ENCODE results near the gene C12orf43.

The C12orf43 gene

GRCh38 chr12:120997448-120997847 lies 18.8 kb downstream of the C12orf43 start:
- no peak for DNase-seq

DNA sequence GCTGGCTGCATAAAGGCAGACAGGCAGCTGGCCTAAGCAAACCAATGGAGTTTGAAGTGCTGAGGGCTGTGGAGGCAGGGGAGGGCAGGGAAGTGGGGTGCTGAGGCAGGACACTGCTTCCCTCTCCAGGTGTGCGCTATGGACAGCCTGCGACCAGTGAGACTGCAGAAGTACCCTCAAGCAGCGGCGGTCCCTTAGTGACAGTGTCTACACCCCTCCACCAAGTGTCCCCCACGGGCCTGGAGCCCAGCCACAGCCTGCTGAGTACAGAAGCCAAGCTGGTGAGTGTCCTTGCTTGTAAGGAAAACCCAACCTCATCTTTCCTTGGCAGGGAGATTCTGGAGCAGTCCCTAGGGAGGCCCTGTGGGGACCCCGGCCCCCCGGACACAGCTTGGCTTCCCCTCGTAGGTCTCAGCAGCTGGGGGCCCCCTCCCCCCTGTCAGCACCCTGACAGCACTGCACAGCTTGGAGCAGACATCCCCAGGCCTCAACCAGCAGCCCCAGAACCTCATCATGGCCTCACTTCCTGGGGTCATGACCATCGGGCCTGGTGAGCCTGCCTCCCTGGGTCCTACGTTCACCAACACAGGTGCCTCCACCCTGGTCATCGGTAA lies 20.0 kb downstream of the C12orf43 start:
- DNase-seq, result no peak

GRCh38 chr12:120994589-120995337 lies 21.5 kb downstream of the C12orf43 start:
- DNase-seq, result no peak

DNA sequence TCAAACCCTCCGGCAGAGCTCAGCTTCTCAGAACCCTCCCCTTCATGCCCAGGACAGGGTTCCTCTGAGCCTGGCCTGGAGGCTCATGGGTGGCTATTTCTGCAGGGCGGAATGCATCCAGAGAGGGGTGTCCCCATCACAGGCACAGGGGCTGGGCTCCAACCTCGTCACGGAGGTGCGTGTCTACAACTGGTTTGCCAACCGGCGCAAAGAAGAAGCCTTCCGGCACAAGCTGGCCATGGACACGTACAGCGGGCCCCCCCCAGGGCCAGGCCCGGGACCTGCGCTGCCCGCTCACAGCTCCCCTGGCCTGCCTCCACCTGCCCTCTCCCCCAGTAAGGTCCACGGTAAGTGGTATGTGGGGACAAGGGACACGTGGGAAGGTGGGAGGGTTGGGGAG lies 22.2 kb downstream of the C12orf43 start:
- DNase-seq, result no peak

- DNase-seq, result no peak
These were observed 22.8 kb downstream of the C12orf43 start for GRCh38 chr12:120993496-120993895.

DNA sequence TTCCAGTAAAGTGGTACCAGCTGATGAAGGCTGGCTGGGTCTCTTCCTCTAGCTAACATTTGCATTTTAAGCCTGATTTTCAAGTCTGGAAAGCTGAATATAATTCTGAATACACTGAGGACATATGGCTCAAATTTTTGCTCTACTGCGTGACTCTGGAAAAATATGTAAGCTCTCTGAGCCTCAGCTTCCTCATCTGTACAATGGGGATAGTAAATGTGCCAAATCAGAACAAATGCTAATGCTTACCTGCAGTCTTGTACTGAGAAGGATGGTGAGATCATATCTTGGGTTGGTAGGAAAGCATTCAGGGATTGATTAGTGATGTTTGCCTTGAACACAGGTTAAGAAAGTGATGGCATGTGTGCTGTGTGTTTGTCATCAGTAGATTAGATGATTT lies 23.3 kb downstream of the C12orf43 start:
- no peak for DNase-seq

- no peak for DNase-seq
These were observed 24.3 kb downstream of the C12orf43 start for GRCh38 chr12:120991965-120992364.

DNA sequence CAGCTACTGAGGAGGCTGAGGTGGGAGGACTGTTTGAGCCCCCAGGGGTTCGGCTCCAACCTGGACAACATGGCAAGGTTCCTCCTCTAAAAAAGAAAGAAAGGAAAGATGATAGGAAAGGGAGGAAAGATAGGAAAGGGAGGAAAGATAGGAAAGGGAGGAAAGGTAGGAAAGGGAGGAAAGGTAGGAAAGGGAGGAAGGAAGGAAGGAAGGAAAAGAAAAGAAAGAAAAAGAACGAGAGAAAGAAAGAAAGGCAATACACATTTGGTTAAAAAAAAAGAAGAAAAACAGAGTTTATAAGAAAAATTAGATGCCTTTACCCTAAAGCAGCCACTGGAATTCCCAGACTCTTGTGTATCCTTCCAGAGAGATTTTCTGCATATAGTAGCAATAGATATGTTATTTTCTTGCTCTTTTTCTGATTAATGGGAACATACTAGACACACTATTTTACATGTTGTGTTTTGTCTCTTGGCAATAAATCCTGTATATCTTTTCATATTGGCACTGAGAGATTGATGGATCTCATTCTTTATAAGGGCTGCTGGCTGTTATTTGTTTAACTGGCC lies 25.7 kb downstream of the C12orf43 start:
- no peak for DNase-seq

- no peak for DNase-seq
These were observed 26.6 kb downstream of the C12orf43 start for GRCh38 chr12:120989687-120990086.

DNA sequence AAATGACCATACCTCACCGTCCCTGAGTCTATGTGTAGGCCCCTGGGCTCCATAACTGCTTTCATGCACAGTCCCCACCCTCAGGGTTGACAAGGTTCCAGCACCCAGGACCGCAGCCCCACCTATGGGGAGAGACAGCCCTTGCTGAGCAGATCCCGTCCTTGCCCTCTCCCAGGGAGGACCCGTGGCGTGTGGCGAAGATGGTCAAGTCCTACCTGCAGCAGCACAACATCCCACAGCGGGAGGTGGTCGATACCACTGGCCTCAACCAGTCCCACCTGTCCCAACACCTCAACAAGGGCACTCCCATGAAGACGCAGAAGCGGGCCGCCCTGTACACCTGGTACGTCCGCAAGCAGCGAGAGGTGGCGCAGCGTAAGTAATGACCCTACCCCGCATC lies 27.6 kb downstream of the C12orf43 start:
- DNase-seq, result no peak

GRCh38 chr12:120988234-120988633 lies 28.1 kb downstream of the C12orf43 start:
- DNase-seq, result no peak

DNA sequence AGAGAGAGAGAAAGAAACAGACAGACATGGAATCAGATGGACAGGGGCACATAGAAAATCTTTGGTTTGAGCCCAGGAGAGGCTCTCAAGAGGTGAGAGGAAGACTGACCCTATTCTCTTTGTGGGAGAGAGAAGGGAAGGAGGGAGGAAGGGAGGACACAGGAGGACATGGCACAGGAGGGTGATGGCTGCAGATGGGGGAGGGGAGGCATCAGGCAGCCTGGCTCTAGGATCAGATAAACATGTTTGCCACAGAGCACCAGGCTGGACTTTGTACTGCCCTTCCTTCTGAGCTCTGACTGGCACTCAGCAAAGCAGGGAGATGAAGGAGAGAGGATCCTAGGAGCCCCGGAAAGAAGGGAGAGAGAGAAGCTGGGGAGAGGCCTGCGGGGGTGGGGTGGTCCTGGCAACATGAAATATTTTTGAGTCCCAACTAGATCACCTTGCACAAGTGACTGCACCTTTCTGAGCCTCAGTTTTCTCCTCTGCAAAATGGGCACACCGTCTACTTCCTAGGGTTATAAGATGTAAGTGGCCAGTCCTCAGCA lies 31.9 kb downstream of the C12orf43 start:
- DNase-seq, result no peak

- DNase-seq, result no peak
These were observed 32.5 kb downstream of the C12orf43 start for GRCh38 chr12:120983759-120984158.

- DNase-seq, result no peak
These were observed 33.6 kb downstream of the C12orf43 start for GRCh38 chr12:120982659-120983058.

GRCh38 chr12:120981407-120981941 lies 34.8 kb downstream of the C12orf43 start:
- DNase-seq, result no peak

DNA sequence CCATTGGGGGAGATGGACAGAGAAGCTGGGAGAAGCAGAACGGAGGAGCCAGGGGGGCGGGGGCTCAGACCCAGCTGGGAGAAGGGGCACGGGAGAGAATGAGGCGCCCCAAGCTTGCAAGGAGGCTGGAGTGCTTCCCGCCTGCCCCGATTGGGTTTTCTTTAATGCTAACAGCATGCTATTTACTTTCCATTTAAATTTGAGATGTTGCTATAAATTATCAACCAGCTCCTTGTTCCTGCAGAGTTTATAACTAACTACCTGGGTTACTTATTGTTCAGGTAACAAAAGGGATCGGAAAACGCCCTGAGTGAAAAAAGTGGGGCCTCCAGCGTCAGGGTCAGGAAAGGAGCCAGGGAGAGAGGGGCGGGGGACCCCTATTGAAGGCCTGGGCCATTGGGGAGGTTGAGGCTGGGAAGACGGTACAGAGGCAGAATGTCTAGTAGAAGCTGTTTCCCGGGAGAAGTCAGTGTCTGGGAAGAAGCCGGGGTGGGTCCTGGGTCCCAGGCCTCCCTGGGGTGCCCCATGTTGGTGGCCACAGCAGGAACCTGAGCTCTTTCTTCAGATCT lies 35.4 kb downstream of the C12orf43 start:
- DNase-seq, result no peak

DNA sequence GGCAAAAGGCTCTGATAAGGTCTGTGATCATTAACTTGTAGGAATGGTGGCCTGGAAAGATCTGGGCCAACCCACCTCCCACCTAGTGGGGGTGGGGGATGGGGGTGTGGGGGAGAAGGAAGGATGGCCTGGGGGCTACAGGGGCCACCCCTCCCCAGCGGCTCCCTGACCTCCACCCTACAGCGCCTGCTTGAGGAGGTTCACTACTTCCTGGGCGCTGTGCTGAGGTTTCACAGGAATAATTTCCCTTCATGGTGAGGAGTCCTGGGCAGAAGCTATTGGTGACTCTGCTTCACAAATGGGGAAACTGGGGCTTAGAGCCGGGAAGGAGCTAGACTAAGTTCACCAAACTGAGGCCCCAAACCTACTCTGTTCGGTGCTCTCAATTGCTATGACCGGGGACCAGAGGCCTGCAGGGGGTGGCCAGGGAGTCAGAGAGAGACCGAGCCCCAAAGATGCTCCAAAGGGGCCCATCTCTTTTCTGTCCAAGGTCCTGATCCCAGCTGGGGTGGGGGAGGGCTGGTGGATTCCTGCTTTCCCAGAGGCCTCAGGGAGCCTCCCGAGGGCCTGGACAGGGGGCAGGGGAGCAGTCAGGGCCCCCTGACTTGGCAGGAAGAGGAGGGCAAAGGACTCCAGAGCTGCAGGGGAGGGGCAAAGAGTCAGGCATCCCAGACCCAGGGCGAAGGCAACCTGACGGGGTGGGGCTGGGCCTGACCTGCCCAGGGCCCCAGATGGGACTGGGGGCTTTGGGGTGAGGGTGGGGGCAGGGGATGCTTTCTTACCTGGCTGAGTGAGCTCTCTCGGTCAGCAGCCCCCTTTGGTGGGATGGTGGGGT lies 36.2 kb downstream of the C12orf43 start:
- no peak for DNase-seq

GRCh38 chr12:120979220-120979861 lies 36.9 kb downstream of the C12orf43 start:
- no peak for DNase-seq

DNA sequence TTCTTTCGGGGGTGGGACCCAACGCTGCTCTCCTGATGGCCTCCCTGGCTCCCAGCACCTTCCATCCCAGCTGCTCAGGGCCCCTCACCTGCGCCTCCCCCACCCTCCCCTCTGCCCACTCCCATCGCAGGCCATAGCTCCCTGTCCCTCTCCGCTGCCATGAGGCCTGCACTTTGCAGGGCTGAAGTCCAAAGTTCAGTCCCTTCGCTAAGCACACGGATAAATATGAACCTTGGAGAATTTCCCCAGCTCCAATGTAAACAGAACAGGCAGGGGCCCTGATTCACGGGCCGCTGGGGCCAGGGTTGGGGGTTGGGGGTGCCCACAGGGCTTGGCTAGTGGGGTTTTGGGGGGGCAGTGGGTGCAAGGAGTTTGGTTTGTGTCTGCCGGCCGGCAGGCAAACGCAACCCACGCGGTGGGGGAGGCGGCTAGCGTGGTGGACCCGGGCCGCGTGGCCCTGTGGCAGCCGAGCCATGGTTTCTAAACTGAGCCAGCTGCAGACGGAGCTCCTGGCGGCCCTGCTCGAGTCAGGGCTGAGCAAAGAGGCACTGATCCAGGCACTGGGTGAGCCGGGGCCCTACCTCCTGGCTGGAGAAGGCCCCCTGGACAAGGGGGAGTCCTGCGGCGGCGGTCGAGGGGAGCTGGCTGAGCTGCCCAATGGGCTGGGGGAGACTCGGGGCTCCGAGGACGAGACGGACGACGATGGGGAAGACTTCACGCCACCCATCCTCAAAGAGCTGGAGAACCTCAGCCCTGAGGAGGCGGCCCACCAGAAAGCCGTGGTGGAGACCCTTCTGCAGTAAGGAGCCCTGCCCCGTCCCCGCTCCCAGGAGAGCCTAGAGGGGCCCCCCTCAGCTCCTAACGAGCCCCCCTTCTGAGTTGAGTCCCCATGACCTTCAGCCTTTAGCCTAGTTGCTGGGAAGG lies 37.7 kb downstream of the C12orf43 start, which contains the start of gene HNF1A:
HNF1A (plus strand) TSS at position 248 of the 924 bp plus-strand sequence; CDS start at position 474, 226 bp downstream.
- DNase-seq, result no peak

DNA sequence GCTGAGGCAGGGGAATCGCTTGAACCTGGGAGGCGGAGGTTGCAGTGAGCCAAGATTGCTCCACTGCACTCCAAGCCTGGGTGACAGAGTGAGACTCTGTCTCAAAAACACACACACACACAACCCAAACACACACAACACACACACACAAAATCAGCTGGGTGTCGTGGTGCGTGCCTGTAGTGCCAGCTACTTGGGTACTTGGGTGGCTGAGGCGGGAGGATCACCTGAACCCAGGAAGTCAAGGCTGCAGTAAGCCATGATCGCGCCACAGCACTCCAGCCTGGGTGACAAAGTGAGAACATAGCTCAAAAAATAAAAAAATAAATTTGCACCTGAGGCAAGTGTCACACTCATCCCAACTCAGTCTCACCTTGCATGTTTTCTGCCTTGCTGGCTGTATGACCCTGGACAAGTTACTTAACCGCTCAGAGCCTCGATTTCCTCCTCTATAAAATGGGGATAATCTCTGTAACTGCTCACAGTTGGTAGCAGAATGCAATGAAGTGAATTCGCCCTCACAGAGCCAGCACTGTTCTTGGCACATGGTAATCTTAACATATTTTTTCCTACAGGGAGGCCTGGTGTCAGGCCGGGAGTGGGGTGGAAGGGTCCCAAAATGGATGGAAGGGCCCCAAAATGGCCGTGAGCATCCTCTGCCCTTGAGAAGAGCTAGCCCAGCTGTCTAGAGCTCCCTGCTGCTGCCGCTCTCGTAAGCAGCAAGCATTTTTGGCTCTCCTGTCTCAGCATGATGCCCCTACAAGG lies 38.6 kb downstream of the C12orf43 start:
- DNase-seq, result no peak

Measured in NCI-H2029 treated with DMSO at 0.1 percent for 48 hours (cell line).